DMS 273 treated with DMSO at 0.1 percent for 48 hours (cell line): ENCODE results near the gene AGA.

ENCODE experiments used
- DNase-seq: peaks from one replicate; lab custom pipeline; 2025; lab: John Stamatoyannopoulos, UW

Gene AGA

GRCh38 chr4:177385576-177386277 lies 56.5 kb downstream of the AGA start:
- DNase-seq: no peak

- no peak for DNase-seq
Measured at GRCh38 chr4:177384856-177385397, 57.3 kb downstream of the AGA start.

- DNase-seq: no peak
Measured at GRCh38 chr4:177381762-177382310, 60.4 kb downstream of the AGA start.
